Coronary artery (tissue), 2 donors: ENCODE results near the gene COMMD6.

Source experiments
- DNase-seq: peaks from one replicate; pipeline ENCODE4 v3.0.0-alpha.2; 2017; ENCODE audit warnings: low spot score
- H3K27ac ChIP-seq, 2 donors: fragments of 200-600 bp; sonication (generic); one replicate each; pipeline ENCODE4 v1.5.1; 2016 to 2019
- H3K4me3 ChIP-seq: fragments of 200-600 bp; sonication (generic); 2 replicates; pipeline ENCODE4 v1.5.1; 2016; ENCODE audit warnings: mild to moderate bottlenecking, moderate library complexity
- TF ChIP-seq, protein P1 (sequence below): fragments of 200-600 bp; sonication (generic); IDR thresholded peaks from one replicate; pipeline ENCODE4 v1.5.1; 2019; ENCODE audit warnings: antibody characterized with exemption

The COMMD6 gene

DNA sequence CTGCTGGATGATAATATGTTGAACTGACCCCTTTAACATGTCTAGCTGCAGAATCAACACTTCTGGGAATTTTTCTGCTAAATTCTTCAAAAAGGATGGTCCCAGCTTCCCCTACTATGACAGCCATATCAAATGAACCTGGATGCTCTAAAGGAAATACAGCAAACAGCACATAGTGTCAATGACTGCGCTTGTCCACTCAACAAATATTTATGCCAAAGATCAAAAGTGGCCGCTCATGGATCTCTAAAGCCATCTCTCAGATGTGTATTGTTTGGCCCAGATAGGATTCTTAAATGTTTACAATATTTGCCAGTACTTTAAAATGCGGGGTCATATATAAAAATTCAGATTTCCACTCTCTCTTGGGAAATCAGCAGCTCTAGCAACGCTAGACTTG, 59.0 kb downstream of the COMMD6 start:
- no peak overlapping the region for H3K4me3 ChIP-seq
- no peak overlapping the region for H3K27ac ChIP-seq
- TF ChIP-seq, protein P1, sequence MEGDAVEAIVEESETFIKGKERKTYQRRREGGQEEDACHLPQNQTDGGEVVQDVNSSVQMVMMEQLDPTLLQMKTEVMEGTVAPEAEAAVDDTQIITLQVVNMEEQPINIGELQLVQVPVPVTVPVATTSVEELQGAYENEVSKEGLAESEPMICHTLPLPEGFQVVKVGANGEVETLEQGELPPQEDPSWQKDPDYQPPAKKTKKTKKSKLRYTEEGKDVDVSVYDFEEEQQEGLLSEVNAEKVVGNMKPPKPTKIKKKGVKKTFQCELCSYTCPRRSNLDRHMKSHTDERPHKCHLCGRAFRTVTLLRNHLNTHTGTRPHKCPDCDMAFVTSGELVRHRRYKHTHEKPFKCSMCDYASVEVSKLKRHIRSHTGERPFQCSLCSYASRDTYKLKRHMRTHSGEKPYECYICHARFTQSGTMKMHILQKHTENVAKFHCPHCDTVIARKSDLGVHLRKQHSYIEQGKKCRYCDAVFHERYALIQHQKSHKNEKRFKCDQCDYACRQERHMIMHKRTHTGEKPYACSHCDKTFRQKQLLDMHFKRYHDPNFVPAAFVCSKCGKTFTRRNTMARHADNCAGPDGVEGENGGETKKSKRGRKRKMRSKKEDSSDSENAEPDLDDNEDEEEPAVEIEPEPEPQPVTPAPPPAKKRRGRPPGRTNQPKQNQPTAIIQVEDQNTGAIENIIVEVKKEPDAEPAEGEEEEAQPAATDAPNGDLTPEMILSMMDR = no peak
- no peak for DNase-seq
